Keratinocyte (primary cell): ENCODE data around the gene LRRC2. TPM values are rescaled to one million over a fixed set of nuclear protein-coding genes. Genes with fewer than 3 reads are reported as not detected.

Experiments used
- DNase-seq: peaks from one replicate; pipeline ENCODE4 v3.0.0-alpha.2; 2011; ENCODE audit warnings: low read depth, missing footprints, low spot score
- FAIRE-seq: peaks from 2 replicates; lab custom pipeline; 2011; peaks lifted over from hg19 to GRCh38; lab: Jason Lieb, UNC
- H2AFZ ChIP-seq: 2 replicates; pipeline ENCODE4 v1.6.0; 2012; ENCODE audit warnings: low read length, control low read depth, inconsistent platforms; ENCODE audit not compliant: control insufficient read depth
- H3K27ac ChIP-seq: 2 replicates; pipeline ENCODE4 v1.5.1; 2011; ENCODE audit warnings: low read length; ENCODE audit not compliant: control insufficient read depth, insufficient read depth
- H3K27me3 ChIP-seq: 3 replicates; pipeline ENCODE4 v1.6.0; 2011; ENCODE audit warnings: low read length; ENCODE audit not compliant: control insufficient read depth, insufficient read depth; ENCODE audit errors: extremely low read depth
- H3K36me3 ChIP-seq, 2 experiments: 2 replicates in 1 of 2; 3 replicates in 1 of 2; pipeline ENCODE4 v1.5.1; 2011; ENCODE audit warnings: low read length in 2 of 2, mild to moderate bottlenecking in 1 of 2; ENCODE audit not compliant: control insufficient read depth in 2 of 2, insufficient read depth in 2 of 2; ENCODE audit errors: extremely low read depth in 1 of 2
- H3K4me1 ChIP-seq: 3 replicates; pipeline ENCODE4 v1.5.1; 2011; ENCODE audit warnings: low read length; ENCODE audit not compliant: control insufficient read depth, insufficient read depth; ENCODE audit errors: extremely low read depth
- H3K4me2 ChIP-seq: 3 replicates; pipeline ENCODE4 v1.6.0; 2011; ENCODE audit warnings: low read depth, low read length; ENCODE audit not compliant: control insufficient read depth, insufficient read depth; ENCODE audit errors: extremely low read depth
- H3K4me3 ChIP-seq, 3 experiments: fragments of 200-600 bp in 1 of 3; sonication (generic) in 1 of 3; 2 replicates in 2 of 3; 3 replicates in 1 of 3; pipeline ENCODE4 v1.5.1; 2011 to 2016; ENCODE audit warnings: low read length in 3 of 3, mild to moderate bottlenecking in 3 of 3, control low read depth in 2 of 3, inconsistent platforms in 1 of 3, low read depth in 1 of 3, mixed read lengths in 1 of 3, mixed run types in 1 of 3, moderate library complexity in 1 of 3; ENCODE audit not compliant: control insufficient read depth in 2 of 3, insufficient read depth in 2 of 3; ENCODE audit errors: extremely low read depth in 1 of 3
- H3K79me2 ChIP-seq: 2 replicates; pipeline ENCODE4 v1.6.0; 2012; ENCODE audit warnings: low read length; ENCODE audit not compliant: control insufficient read depth, insufficient read depth
- H3K9ac ChIP-seq: 3 replicates; pipeline ENCODE4 v1.6.0; 2011; ENCODE audit warnings: low read length; ENCODE audit not compliant: control insufficient read depth, insufficient read depth; ENCODE audit errors: extremely low read depth
- H3K9me1 ChIP-seq: 3 replicates; pipeline ENCODE4 v1.6.0; 2011; ENCODE audit warnings: low read length; ENCODE audit not compliant: control insufficient read depth, insufficient read depth; ENCODE audit errors: extremely low read depth
- H3K9me3 ChIP-seq: 2 replicates; pipeline ENCODE4 v1.5.1; 2012; ENCODE audit warnings: low read depth, low read length; ENCODE audit not compliant: control insufficient read depth
- H4K20me1 ChIP-seq: 3 replicates; pipeline ENCODE4 v1.6.0; 2011; ENCODE audit warnings: low read length; ENCODE audit not compliant: control insufficient read depth, insufficient read depth; ENCODE audit errors: extremely low read depth
- EZH2 ChIP-seq: IDR thresholded peaks from one replicate; pipeline ENCODE4 v1.6.1; 2012; ENCODE audit warnings: inconsistent platforms, mild to moderate bottlenecking, low read length, moderate library complexity
- dilution Hi-C: fragments of 300-500 bp; cut with MboI; formaldehyde crosslinking; loops from one replicate; pipeline ENCODE4 v1.7.0; 2020; ENCODE audit warnings: low sequenced_read_pairs; ENCODE audit not compliant: extremely low pct_ligation_motif_present
- polyA plus RNA-seq, 5 experiments: library from polyadenylated mRNA; depleted of rRNA in 3 of 5; stranded (reverse) in 3 of 5; stranded (forward) in 1 of 5; unstranded in 1 of 5; fragments of >200 nt; gene quantifications; 1 replicate in 1 of 5; 2 replicates in 3 of 5; 3 replicates in 1 of 5; pipeline versions ENCODE4 v1.2.1 to v1.2.3, GENCODE V29; 2011 to 2012; ENCODE audit warnings: missing spikeins in 2 of 5, low read depth in 1 of 5, low replicate concordance in 1 of 5
- TF ChIP-seq, protein P1 (sequence below), 3 experiments: IDR thresholded peaks in 1 of 3; conservative IDR thresholded peaks in 1 of 3; optimal IDR thresholded peaks in 1 of 3; 2 replicates in 2 of 3; 3 replicates in 1 of 3; pipeline versions ENCODE3 to v1.5.1; 2011; ENCODE audit warnings: low read length in 3 of 3, mild to moderate bottlenecking in 3 of 3, moderate library complexity in 2 of 3, control low read depth in 1 of 3, inconsistent platforms in 1 of 3; ENCODE audit not compliant: insufficient read depth in 2 of 3; ENCODE audit errors: extremely low read depth in 1 of 3

Gene LRRC2
- polyA plus RNA-seq, 1 donor (not counting 4 experiments of a cell fraction or from before 2014, with no cell fraction given): 0.51 TPM

GRCh38 chr3:46565077-46565476 is 1.0 kb downstream of the LRRC2 start:
- peak overlapping the region; percentile 82 for H3K4me2 ChIP-seq
- H2AFZ ChIP-seq: no peak overlapping the region
- no peaks in the 10 kb centered on the region for H3K79me2 ChIP-seq
- H3K27me3 ChIP-seq: no peaks in the 10 kb centered on the region
- no peak for TF ChIP-seq EZH2
- TF ChIP-seq, protein P1, sequence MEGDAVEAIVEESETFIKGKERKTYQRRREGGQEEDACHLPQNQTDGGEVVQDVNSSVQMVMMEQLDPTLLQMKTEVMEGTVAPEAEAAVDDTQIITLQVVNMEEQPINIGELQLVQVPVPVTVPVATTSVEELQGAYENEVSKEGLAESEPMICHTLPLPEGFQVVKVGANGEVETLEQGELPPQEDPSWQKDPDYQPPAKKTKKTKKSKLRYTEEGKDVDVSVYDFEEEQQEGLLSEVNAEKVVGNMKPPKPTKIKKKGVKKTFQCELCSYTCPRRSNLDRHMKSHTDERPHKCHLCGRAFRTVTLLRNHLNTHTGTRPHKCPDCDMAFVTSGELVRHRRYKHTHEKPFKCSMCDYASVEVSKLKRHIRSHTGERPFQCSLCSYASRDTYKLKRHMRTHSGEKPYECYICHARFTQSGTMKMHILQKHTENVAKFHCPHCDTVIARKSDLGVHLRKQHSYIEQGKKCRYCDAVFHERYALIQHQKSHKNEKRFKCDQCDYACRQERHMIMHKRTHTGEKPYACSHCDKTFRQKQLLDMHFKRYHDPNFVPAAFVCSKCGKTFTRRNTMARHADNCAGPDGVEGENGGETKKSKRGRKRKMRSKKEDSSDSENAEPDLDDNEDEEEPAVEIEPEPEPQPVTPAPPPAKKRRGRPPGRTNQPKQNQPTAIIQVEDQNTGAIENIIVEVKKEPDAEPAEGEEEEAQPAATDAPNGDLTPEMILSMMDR (optimal IDR thresholded peaks at IDR 0.05 in 1 of 3, IDR thresholded peaks at IDR 0.05 in 1 of 3, conservative IDR thresholded peaks at IDR 0.05 in 1 of 3; ENCODE audit: extremely low read depth in 1 of 3, insufficient read depth in 2 of 3, low read length in 3 of 3): no peak
- no peaks in the 10 kb centered on the region for H3K9me1 ChIP-seq
- no peak for DNase-seq
- H4K20me1 ChIP-seq: no peaks in the 10 kb centered on the region
- peak overlapping the region in 1 of 3 experiments; percentile 53 for H3K4me3 ChIP-seq
- no peak for FAIRE-seq
- no peaks in the 10 kb centered on the region for H3K9me3 ChIP-seq
- H3K9ac ChIP-seq: no peak overlapping the region
- H3K27ac ChIP-seq: no peak overlapping the region
- H3K36me3 ChIP-seq: no peaks in the 10 kb centered on the region
- dilution Hi-C loops: no loop called here
- H3K4me1 ChIP-seq: peaks cover 15% of the 10 kb centered on the region

DNA sequence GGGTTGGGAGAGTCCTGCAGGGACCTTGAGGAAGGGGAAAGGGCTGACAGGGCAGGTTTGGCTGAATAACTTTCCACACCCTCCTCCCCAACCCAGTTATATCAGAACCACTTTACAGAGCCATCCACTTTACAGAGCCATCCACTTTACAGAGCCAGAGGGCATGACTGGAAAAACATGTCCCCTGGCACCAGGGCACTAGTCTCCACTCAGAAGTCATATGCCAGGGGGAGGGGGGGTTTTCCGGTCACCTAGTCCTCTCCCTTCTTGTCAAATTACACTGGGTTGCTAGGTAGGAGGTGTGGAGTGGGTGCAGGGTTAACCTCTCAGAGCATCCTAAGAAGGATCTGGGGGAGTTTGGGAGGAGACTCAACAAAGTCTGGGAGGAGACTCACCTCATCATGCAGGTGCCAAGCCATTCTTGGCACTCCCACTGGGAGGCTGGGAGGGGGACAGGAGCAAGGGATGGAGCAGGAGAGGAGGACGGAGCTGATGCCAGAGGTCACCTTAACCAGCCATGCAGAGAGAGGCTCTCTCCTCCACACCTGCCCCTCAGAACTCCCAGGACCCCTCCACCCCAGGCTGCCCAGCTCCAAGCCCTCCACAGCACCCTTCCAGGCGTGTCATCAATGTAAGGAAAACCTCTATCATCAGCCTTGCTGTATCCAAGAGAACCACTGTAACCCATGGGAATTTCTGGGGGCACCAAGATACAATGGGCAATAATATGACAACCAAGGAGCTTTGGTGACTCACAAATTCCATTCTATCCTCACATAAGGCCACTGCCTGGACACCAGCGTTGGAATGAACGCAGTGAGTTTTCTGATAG is 1.7 kb downstream of the LRRC2 start:
- Histone ChIP-seq H3K79me2 (no peaks in the 10 kb centered on the region), H3K9ac (no peak overlapping the region), H3K9me3 (no peaks in the 10 kb centered on the region), H3K27ac (no peak overlapping the region), H3K27me3 (no peaks in the 10 kb centered on the region), H3K9me1 (no peaks in the 10 kb centered on the region), H3K4me3 (no peak overlapping the region), H4K20me1 (no peaks in the 10 kb centered on the region), H3K36me3 (no peaks in the 10 kb centered on the region), H3K4me1 (peaks cover 15% of the 10 kb centered on the region), H3K4me2 (no peak overlapping the region), H2AFZ (no peak overlapping the region)
- TF ChIP-seq, protein P1 (optimal IDR thresholded peaks at IDR 0.05 in 1 of 3, IDR thresholded peaks at IDR 0.05 in 1 of 3, conservative IDR thresholded peaks at IDR 0.05 in 1 of 3; ENCODE audit: extremely low read depth in 1 of 3, insufficient read depth in 2 of 3, low read length in 3 of 3): no peak
- TF ChIP-seq EZH2: no peak
- FAIRE-seq (no peak), DNase-seq (no peak)
- dilution Hi-C loops: no loop called here
